HG03280 (cell line): ENCODE data around the gene ERC2.

ENCODE experiments used
- ATAC-seq: cut with Tn5 transposase; IDR thresholded peaks from one replicate; pipeline ENCODE4 v1.9.1; 2021; ENCODE audit warnings: mild to moderate bottlenecking, moderate library complexity; ENCODE audit not compliant: unreplicated experiment

The ERC2 gene

GRCh38 chr3:55807210-55807609 is 661.1 kb downstream of the ERC2 start:
- no peak for ATAC-seq

GRCh38 chr3:55805169-55805568 is 663.1 kb downstream of the ERC2 start:
- ATAC-seq = no peak

GRCh38 chr3:55804170-55805095 is 663.8 kb downstream of the ERC2 start:
- ATAC-seq = no peak

- ATAC-seq = no peak
Measured at GRCh38 chr3:55802816-55803215, 665.5 kb downstream of the ERC2 start.

GRCh38 chr3:55801676-55802075 is 666.6 kb downstream of the ERC2 start:
- ATAC-seq = no peak

GRCh38 chr3:55801068-55801467 is 667.2 kb downstream of the ERC2 start:
- no peak for ATAC-seq

GRCh38 chr3:55797775-55798174 is 670.5 kb downstream of the ERC2 start:
- ATAC-seq = no peak

- no peak for ATAC-seq
Measured at GRCh38 chr3:55797084-55797483, 671.2 kb downstream of the ERC2 start.

- no peak for ATAC-seq
Measured at GRCh38 chr3:55796533-55796932, 671.7 kb downstream of the ERC2 start.

GRCh38 chr3:55795746-55796145 is 672.5 kb downstream of the ERC2 start:
- ATAC-seq = no peak

- no peak for ATAC-seq
Measured at GRCh38 chr3:55795296-55795695, 673.0 kb downstream of the ERC2 start.

GRCh38 chr3:55792742-55793141 is 675.5 kb downstream of the ERC2 start:
- ATAC-seq = no peak

- ATAC-seq = no peak
Measured at GRCh38 chr3:55792009-55792408, 676.3 kb downstream of the ERC2 start.

- ATAC-seq = no peak
Measured at GRCh38 chr3:55790596-55791350, 677.5 kb downstream of the ERC2 start.

- no peak for ATAC-seq
Measured at GRCh38 chr3:55789516-55789915, 678.8 kb downstream of the ERC2 start.

GRCh38 chr3:55782807-55783206 is 685.5 kb downstream of the ERC2 start:
- no peak for ATAC-seq

GRCh38 chr3:55782351-55782750 is 685.9 kb downstream of the ERC2 start:
- ATAC-seq = no peak

- ATAC-seq = no peak
Measured at GRCh38 chr3:55780913-55781312, 687.4 kb downstream of the ERC2 start.

GRCh38 chr3:55779543-55779942 is 688.7 kb downstream of the ERC2 start:
- ATAC-seq = no peak

GRCh38 chr3:55775366-55776154 is 692.7 kb downstream of the ERC2 start:
- ATAC-seq = no peak

- ATAC-seq = no peak
Measured at GRCh38 chr3:55774856-55775255, 693.4 kb downstream of the ERC2 start.
